Cardiac muscle cell (in vitro differentiated cells and primary cell): ENCODE results near the gene ZMYND8. TPM values are rescaled to one million over a fixed set of nuclear protein-coding genes. Genes with fewer than 3 reads are reported as not detected.
A peak's percentile ranks its signal among the peaks of the same experiment; 100 is the strongest.

Experiments used
- DNase-seq, 2 donors: peaks; one replicate each; pipeline versions ENCODE4 v3.0.0 to v3.0.0-alpha.2; 2010 to 2017; ENCODE audit warnings: low read depth in 1 of 2, low spot score in 1 of 2
- H3K27ac ChIP-seq: fragments of 200-600 bp; sonication (generic); 2 replicates; pipeline ENCODE4 v1.5.1; 2016
- H3K27me3 ChIP-seq: fragments of 200-600 bp; sonication (generic); 2 replicates; pipeline ENCODE4 v1.6.0; 2016; ENCODE audit warnings: control low read depth
- H3K36me3 ChIP-seq: fragments of 200-600 bp; sonication (generic); 2 replicates; pipeline ENCODE4 v1.5.1; 2016; ENCODE audit warnings: control low read depth
- H3K4me1 ChIP-seq: fragments of 200-600 bp; sonication (generic); 2 replicates; pipeline ENCODE4 v1.8.1; 2017; ENCODE audit warnings: low read depth, mild to moderate bottlenecking, mixed run types
- H3K4me3 ChIP-seq: fragments of 200-600 bp; sonication (generic); 2 replicates; pipeline ENCODE4 v1.5.1; 2016; ENCODE audit warnings: mild to moderate bottlenecking
- H3K9me3 ChIP-seq: fragments of 200-600 bp; sonication (generic); 2 replicates; pipeline ENCODE4 v1.5.1; 2017; ENCODE audit warnings: low read depth, mild to moderate bottlenecking, control low read depth
- CTCF ChIP-seq: IDR thresholded peaks from 2 replicates; pipeline ENCODE4 v1.5.1; 2012; ENCODE audit warnings: low read depth, mild to moderate bottlenecking, low read length
- polyA plus RNA-seq: library from polyadenylated mRNA; unstranded; fragments of >200 nt; fragmentation: Nextera tagmentation; extraction: Ambion mirVana; gene quantifications from 2 replicates; pipeline ENCODE4 v1.2.1, GENCODE V29; 2016
- total RNA-seq: library from RNA; depleted of rRNA; stranded (reverse); fragments of >200 nt; gene quantifications from 2 replicates; pipeline ENCODE4 v1.2.3, GENCODE V29; 2016

Gene ZMYND8
- total and polyA plus RNA-seq, 2 experiments from 2014 or later, result 27.5 to 45.0 TPM

- no peaks in the 10 kb centered on the region for H3K4me1 ChIP-seq
Measured at GRCh38 chr20:47338131-47338628, 18.3 kb downstream of the ZMYND8 start.

GRCh38 chr20:47337413-47337812, 19.1 kb downstream of the ZMYND8 start:
- H3K27ac ChIP-seq, result no peak overlapping the region
- TF ChIP-seq CTCF, result no peak
- DNase-seq, result no peak

More at GRCh38 chr20:47338131-47338628, 18.3 kb downstream of the ZMYND8 start:
- no peak for TF ChIP-seq CTCF
- H3K4me3 ChIP-seq, result no peak overlapping the region
- H3K27ac ChIP-seq, result peak overlapping the region; percentile 54
- DNase-seq, result no peak
- H3K9me3 ChIP-seq, result no peaks in the 10 kb centered on the region
- no peaks in the 10 kb centered on the region for H3K36me3 ChIP-seq
- no peaks in the 10 kb centered on the region for H3K27me3 ChIP-seq

GRCh38 chr20:47336129-47336754, 20.3 kb downstream of the ZMYND8 start:
- Histone ChIP-seq H3K4me3 (no peak overlapping the region), H3K9me3 (no peaks in the 10 kb centered on the region), H3K27ac (peak overlapping the region; percentile 38), H3K36me3 (no peaks in the 10 kb centered on the region), H3K27me3 (no peaks in the 10 kb centered on the region), H3K4me1 (no peaks in the 10 kb centered on the region)
- DNase-seq, result peak in 1 of 2 donors; percentile 91
- TF ChIP-seq CTCF, result no peak

More at GRCh38 chr20:47337413-47337812, 19.1 kb downstream of the ZMYND8 start:
- no peaks in the 10 kb centered on the region for H3K9me3 ChIP-seq
- H3K4me1 ChIP-seq, result no peaks in the 10 kb centered on the region
- H3K27me3 ChIP-seq, result no peaks in the 10 kb centered on the region
- H3K4me3 ChIP-seq, result no peak overlapping the region
- no peaks in the 10 kb centered on the region for H3K36me3 ChIP-seq

- no peak for TF ChIP-seq CTCF
- Histone ChIP-seq H3K4me1 (no peaks in the 10 kb centered on the region), H3K9me3 (no peaks in the 10 kb centered on the region), H3K36me3 (no peaks in the 10 kb centered on the region), H3K27ac (peak overlapping the region; percentile 38), H3K27me3 (no peaks in the 10 kb centered on the region), H3K4me3 (no peak overlapping the region)
- DNase-seq, result no peak
Measured at GRCh38 chr20:47335251-47336128, 21.0 kb downstream of the ZMYND8 start.

- Histone ChIP-seq H3K36me3 (no peaks in the 10 kb centered on the region), H3K27ac (peak overlapping the region; percentile 25), H3K27me3 (no peaks in the 10 kb centered on the region), H3K4me1 (peaks cover 3% of the 10 kb centered on the region), H3K9me3 (no peaks in the 10 kb centered on the region), H3K4me3 (no peak overlapping the region)
- TF ChIP-seq CTCF, result no peak
- peak in 1 of 2 donors; percentile 96 for DNase-seq
Measured at GRCh38 chr20:47334022-47334551, 22.4 kb downstream of the ZMYND8 start.
